ENCODE measurements around the gene SLCO4C1.

SLCO4C1 gene

DNA sequence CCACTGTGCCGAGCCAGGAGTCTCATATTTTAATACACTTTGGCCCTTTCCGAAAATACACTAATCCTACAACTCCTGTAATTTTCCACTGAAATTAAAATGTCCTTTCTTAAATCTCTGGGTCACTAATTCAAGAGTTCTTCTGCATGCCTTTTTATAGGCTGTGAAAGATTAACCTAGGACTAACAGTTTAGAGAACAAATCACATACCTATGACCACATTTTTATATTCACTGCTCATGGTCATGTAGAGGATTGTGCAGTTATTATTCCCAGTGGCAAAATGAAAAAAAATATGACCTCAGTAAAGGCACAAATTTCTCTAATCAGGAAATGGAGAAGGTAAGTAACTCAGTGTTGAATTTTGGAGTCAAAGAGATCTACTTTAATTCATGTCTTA, 33.4 kb downstream of the SLCO4C1 start:
- ATAC-seq, result no peak
- no peak for TF ChIP-seq ZNF70 (CRISPR knock-in tag; IDR thresholded peaks at IDR 0.05)
- TF ChIP-seq TCF4 (CRISPR knock-in tag; IDR thresholded peaks at IDR 0.05; ENCODE audit: borderline replicate concordance), result no peak
- no peak for TF ChIP-seq OSR1 (CRISPR knock-in tag; IDR thresholded peaks at IDR 0.05)
- no peak for TF ChIP-seq ZNF8 (CRISPR knock-in tag; IDR thresholded peaks at IDR 0.05)
- no peak for TF ChIP-seq CSDC2 (CRISPR knock-in tag; IDR thresholded peaks at IDR 0.05)
- no peak for TF ChIP-seq ZC3H10 (CRISPR knock-in tag; IDR thresholded peaks at IDR 0.05)
- TF ChIP-seq TOX (CRISPR knock-in tag; IDR thresholded peaks at IDR 0.05; ENCODE audit: borderline replicate concordance), result no peak
- no peak for TF ChIP-seq ESRRG (CRISPR knock-in tag; IDR thresholded peaks at IDR 0.05)
- no peak for TF ChIP-seq SNAI2 (CRISPR knock-in tag; IDR thresholded peaks at IDR 0.05)
- TF ChIP-seq GLIS3 (CRISPR knock-in tag; IDR thresholded peaks at IDR 0.05), result no peak
- TF ChIP-seq, protein P1, sequence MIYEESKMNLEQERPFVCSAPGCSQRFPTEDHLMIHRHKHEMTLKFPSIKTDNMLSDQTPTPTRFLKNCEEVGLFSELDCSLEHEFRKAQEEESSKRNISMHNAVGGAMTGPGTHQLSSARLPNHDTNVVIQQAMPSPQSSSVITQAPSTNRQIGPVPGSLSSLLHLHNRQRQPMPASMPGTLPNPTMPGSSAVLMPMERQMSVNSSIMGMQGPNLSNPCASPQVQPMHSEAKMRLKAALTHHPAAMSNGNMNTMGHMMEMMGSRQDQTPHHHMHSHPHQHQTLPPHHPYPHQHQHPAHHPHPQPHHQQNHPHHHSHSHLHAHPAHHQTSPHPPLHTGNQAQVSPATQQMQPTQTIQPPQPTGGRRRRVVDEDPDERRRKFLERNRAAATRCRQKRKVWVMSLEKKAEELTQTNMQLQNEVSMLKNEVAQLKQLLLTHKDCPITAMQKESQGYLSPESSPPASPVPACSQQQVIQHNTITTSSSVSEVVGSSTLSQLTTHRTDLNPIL (CRISPR knock-in tag; IDR thresholded peaks at IDR 0.05; ENCODE audit: low read depth), result no peak
- no peak for TF ChIP-seq PPARA (CRISPR knock-in tag; IDR thresholded peaks at IDR 0.05; ENCODE audit: borderline replicate concordance)

GRCh38 chr5:102249381-102249780, 46.7 kb downstream of the SLCO4C1 start:
- TF ChIP-seq SNAI2 (CRISPR knock-in tag; IDR thresholded peaks at IDR 0.05) (no peak), ZNF8 (CRISPR knock-in tag; IDR thresholded peaks at IDR 0.05) (no peak), GLIS3 (CRISPR knock-in tag; IDR thresholded peaks at IDR 0.05) (no peak), TCF4 (CRISPR knock-in tag; IDR thresholded peaks at IDR 0.05; ENCODE audit: borderline replicate concordance) (no peak), CSRNP3 (CRISPR knock-in tag; IDR thresholded peaks at IDR 0.05) (no peak), RARB (CRISPR knock-in tag; IDR thresholded peaks at IDR 0.05) (no peak)
- TF ChIP-seq, protein P2, sequence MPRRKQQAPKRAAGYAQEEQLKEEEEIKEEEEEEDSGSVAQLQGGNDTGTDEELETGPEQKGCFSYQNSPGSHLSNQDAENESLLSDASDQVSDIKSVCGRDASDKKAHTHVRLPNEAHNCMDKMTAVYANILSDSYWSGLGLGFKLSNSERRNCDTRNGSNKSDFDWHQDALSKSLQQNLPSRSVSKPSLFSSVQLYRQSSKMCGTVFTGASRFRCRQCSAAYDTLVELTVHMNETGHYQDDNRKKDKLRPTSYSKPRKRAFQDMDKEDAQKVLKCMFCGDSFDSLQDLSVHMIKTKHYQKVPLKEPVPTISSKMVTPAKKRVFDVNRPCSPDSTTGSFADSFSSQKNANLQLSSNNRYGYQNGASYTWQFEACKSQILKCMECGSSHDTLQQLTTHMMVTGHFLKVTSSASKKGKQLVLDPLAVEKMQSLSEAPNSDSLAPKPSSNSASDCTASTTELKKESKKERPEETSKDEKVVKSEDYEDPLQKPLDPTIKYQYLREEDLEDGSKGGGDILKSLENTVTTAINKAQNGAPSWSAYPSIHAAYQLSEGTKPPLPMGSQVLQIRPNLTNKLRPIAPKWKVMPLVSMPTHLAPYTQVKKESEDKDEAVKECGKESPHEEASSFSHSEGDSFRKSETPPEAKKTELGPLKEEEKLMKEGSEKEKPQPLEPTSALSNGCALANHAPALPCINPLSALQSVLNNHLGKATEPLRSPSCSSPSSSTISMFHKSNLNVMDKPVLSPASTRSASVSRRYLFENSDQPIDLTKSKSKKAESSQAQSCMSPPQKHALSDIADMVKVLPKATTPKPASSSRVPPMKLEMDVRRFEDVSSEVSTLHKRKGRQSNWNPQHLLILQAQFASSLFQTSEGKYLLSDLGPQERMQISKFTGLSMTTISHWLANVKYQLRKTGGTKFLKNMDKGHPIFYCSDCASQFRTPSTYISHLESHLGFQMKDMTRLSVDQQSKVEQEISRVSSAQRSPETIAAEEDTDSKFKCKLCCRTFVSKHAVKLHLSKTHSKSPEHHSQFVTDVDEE (CRISPR knock-in tag; IDR thresholded peaks at IDR 0.05), result no peak
- TF ChIP-seq, protein P3, sequence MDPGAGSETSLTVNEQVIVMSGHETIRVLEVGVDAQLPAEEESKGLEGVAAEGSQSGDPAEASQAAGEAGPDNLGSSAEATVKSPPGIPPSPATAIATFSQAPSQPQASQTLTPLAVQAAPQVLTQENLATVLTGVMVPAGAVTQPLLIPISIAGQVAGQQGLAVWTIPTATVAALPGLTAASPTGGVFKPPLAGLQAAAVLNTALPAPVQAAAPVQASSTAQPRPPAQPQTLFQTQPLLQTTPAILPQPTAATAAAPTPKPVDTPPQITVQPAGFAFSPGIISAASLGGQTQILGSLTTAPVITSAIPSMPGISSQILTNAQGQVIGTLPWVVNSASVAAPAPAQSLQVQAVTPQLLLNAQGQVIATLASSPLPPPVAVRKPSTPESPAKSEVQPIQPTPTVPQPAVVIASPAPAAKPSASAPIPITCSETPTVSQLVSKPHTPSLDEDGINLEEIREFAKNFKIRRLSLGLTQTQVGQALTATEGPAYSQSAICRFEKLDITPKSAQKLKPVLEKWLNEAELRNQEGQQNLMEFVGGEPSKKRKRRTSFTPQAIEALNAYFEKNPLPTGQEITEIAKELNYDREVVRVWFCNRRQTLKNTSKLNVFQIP (CRISPR knock-in tag; IDR thresholded peaks at IDR 0.05; ENCODE audit: borderline replicate concordance, low read depth), result no peak
- TF ChIP-seq, protein P1 (CRISPR knock-in tag; IDR thresholded peaks at IDR 0.05; ENCODE audit: low read depth), result no peak
- no peak for ATAC-seq

DNA sequence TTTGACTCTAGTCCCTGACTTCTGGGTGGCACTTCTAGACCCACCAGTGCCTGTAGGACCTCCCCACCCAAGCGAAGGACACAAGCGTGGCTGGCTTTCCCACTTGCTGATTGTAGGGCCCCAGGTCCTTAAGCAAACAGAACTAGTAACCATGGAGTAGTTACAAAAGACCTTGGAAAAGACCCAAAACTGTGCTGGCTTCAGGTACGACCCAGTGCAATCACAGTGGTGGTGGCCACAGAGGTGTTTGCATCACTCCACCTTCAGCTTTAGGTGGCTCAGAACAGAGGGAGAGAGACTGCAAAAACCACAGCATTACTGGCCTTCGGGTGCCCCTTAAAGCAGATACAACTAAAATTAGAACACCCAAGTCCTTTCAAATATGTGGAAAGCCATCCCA, 52.9 kb downstream of the SLCO4C1 start:
- ATAC-seq, result no peak
- no peak for TF ChIP-seq ZC3H10 (CRISPR knock-in tag; IDR thresholded peaks at IDR 0.05)
- TF ChIP-seq BACH2 (CRISPR knock-in tag; IDR thresholded peaks at IDR 0.05; ENCODE audit: borderline replicate concordance), result no peak
- TF ChIP-seq ISL1 (CRISPR knock-in tag; IDR thresholded peaks at IDR 0.05), result no peak
- TF ChIP-seq ZNF70 (CRISPR knock-in tag; IDR thresholded peaks at IDR 0.05), result no peak
- no peak for TF ChIP-seq CSRNP3 (CRISPR knock-in tag; IDR thresholded peaks at IDR 0.05)
- no peak for TF ChIP-seq OSR1 (CRISPR knock-in tag; IDR thresholded peaks at IDR 0.05)
- no peak for TF ChIP-seq ZNF565 (CRISPR knock-in tag; conservative IDR thresholded peaks at IDR 0.05; ENCODE audit: low read depth)
- TF ChIP-seq ZFP3 (CRISPR knock-in tag; IDR thresholded peaks at IDR 0.05), result no peak
- TF ChIP-seq SNAI2 (CRISPR knock-in tag; IDR thresholded peaks at IDR 0.05), result no peak
- TF ChIP-seq RARB (CRISPR knock-in tag; IDR thresholded peaks at IDR 0.05), result no peak
- TF ChIP-seq GLIS3 (CRISPR knock-in tag; IDR thresholded peaks at IDR 0.05), result no peak
- TF ChIP-seq ARNTL (CRISPR knock-in tag; IDR thresholded peaks at IDR 0.05; ENCODE audit: borderline replicate concordance, low read depth), result no peak
- TF ChIP-seq TOX (CRISPR knock-in tag; IDR thresholded peaks at IDR 0.05; ENCODE audit: borderline replicate concordance), result no peak
- TF ChIP-seq PATZ1 (CRISPR knock-in tag; IDR thresholded peaks at IDR 0.05; ENCODE audit: borderline replicate concordance), result no peak
- no peak for TF ChIP-seq CSDC2 (CRISPR knock-in tag; IDR thresholded peaks at IDR 0.05)
- TF ChIP-seq ZFP30 (CRISPR knock-in tag; IDR thresholded peaks at IDR 0.05), result no peak
- no peak for TF ChIP-seq ESRRG (CRISPR knock-in tag; IDR thresholded peaks at IDR 0.05)
- TF ChIP-seq TCF4 (CRISPR knock-in tag; IDR thresholded peaks at IDR 0.05; ENCODE audit: borderline replicate concordance), result no peak
